NCI-H128 (cell line): ENCODE data around the gene FLNC.

Experiments
- DNase-seq: peaks from one replicate; lab custom pipeline; 2025; ENCODE audit not compliant: unreplicated experiment; lab: John Stamatoyannopoulos, UW

The FLNC gene

GRCh38 chr7:128830231-128831177 is at the start of gene FLNC:
Gene FLNC (plus strand): TSS chr7:128830406. CDS start chr7:128830638, 232 bp downstream.
- no peak for DNase-seq

DNA sequence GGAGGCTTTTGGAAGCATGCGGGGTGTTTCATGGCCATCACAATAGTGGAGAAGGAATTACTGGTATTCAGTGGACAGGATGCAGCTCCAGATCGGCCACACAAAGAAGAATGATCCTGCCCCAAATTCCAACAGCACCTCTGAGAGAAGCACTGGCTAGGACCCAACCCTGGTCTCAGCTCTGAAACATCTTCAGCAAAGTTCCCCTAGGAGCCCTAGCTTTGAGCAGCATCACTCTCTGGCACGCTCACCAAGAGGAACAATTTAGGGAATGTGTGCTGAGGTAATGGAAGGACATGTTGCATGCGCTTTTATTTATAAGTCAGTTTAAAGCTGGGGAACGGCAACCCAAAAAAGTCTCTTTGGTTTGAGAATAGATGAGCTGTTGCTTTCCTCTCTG is 49.1 kb upstream of the FLNC start:
- DNase-seq: no peak

DNA sequence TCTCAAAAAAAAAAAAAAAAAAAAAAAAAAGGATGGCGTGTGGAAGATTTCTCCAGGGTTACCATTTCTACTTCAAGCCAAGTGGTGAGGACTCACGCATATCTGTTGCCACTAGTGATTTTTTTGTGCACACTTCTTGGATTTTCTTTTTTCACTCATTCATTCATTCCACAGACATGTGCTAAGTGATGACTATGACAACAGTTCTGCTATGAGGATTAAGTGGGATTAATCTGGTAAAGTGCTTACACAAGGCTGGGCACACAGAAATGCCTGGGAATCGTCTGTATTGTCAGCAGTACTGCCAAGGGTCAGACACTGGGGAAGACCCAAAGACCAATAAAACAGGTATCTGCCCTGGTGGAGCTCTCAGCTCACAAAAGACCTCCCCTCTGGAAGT is 48.4 kb upstream of the FLNC start:
- no peak for DNase-seq

DNA sequence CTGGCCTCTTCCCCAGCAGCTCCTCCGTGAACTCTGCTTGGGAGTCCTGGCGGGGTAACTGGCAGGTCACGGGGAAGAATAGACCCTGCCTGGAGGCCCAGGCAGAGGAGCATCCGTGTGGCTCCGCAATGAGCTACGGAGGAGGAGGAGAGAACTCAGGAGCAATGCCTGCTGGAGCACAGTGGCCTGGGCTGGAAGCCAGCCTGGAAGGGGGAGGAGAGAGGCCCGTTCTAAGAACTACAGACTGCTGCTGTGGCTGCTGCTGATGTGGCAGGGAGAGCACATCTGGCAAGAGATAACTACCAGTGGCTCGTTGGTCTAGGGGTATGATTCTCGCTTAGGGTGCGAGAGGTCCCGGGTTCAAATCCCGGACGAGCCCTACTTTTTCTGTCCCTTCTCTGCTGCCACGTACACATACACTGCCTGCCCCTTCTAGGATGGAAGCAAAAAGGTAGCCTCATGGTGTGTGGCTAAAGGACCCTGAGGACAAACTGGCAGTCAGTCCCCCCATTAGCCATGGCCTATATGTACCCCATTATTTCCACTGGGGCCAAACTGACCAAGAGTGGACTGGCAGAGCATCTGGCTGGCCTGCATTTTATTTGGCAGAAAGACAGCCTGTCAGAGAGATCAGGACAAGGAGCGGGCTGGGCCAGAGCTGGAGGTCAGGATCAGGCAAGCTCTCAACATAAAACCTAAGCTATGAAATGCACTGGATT is 46.9 kb upstream of the FLNC start:
- DNase-seq: no peak

GRCh38 chr7:128785738-128786137 is 44.5 kb upstream of the FLNC start:
- no peak for DNase-seq

- no peak for DNase-seq
Observed at GRCh38 chr7:128788446-128789412, 41.5 kb upstream of the FLNC start.

DNA sequence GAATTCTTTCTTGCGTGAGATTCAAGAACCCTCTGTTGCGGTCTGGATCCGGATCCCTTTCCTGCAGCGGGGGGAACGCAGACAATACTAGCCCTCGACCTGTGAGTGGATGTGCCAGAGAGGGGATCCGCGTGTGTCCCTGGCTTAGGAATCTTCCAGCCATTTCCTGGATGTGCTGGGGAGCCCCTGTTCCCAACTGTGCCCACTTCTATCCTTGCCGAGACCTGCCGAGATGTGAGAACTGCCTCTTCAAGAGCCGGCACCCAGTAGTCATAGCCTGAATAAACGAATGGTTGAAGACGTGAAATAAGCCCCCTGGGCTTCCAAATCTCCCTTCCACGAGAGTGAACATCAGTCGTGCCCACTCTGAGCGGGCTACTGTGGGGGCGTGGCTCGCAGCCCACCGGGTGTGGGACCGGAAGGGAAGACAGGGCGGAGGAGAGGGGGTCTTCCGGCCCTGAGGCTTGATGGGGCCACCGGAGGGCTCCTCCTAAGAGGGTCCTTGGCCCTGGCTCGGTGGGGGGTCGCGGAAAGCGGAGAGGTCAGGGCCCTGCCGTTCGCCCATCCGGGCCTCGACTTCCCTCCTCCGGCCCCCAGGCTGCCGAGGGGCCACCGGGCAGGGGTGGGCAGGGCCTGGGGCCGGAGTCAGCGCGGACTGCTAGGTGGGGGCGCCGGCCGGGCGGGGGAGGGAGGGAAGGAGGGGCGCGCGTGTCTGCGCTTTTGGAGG is 39.7 kb upstream of the FLNC start:
- no peak for DNase-seq

GRCh38 chr7:128791121-128791971 is 38.9 kb upstream of the FLNC start, which contains the start of gene CCDC136:
Gene CCDC136 (plus strand): TSS chr7:128791968. CDS start chr7:128792412, 444 bp downstream.
- DNase-seq: peak; percentile 8

DNA sequence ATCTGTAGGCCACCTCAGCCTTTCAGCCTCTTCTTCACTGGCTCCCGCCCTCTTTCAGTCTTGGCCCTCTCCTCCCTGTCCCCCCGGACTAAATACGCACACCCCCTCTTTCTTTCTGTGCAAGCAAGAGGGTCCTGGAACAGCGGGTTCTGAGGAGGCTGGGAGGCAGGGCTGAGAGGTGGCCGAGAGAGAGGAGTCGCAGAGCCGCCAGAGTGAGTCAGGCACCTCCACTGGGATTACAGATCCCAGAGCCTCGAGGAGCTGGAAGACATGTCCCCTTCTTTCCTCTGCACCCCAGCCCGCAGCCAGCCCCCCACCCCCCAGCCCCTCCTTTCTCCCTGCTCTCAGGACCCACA is 38.3 kb upstream of the FLNC start:
- DNase-seq: no peak

GRCh38 chr7:128792471-128793180 is 37.6 kb upstream of the FLNC start:
- DNase-seq: no peak

DNA sequence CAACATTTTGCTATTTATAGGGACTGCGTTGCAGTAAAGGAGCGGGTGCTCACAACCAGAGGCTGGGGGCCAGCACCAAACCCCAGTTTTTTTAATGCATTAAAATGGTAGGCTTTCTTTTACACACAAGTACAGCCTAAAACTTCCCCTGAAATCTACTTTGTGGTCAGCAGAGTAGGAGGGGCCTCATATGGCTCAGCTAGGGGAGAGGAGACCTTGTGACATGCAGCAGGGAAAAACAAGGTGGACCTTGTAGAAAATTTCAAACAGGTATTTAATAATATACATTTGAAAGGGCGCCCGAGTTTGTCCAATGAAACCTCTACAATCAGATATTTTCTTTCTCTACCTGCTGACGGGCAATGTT is 37.0 kb upstream of the FLNC start:
- no peak for DNase-seq

DNA sequence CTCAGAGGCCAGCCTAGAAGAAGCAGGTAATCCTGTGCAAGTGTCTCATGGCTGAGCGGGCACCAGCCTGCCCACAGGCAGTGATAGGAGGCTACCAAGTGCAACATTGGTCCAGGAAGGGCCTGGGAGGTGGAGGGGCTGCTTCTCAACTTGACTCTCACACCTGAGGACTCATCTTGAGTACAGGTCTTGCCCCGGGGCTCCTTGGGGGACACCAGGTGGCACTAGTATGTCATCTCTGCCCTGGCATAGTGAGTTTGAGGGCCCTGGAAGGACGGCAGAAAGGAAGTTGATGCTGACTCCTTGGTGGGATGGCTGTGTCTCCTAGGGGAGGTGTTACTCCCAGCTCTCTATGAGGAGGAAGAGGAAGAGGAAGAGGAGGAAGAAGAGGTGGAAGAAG is 36.2 kb upstream of the FLNC start:
- no peak for DNase-seq

GRCh38 chr7:128794436-128794835 is 35.8 kb upstream of the FLNC start:
- no peak for DNase-seq

- no peak for DNase-seq
Observed at GRCh38 chr7:128795129-128795528, 35.1 kb upstream of the FLNC start.

GRCh38 chr7:128796327-128796726 is 33.9 kb upstream of the FLNC start:
- no peak for DNase-seq

- DNase-seq: no peak
Observed at GRCh38 chr7:128799451-128799850, 30.8 kb upstream of the FLNC start.

DNA sequence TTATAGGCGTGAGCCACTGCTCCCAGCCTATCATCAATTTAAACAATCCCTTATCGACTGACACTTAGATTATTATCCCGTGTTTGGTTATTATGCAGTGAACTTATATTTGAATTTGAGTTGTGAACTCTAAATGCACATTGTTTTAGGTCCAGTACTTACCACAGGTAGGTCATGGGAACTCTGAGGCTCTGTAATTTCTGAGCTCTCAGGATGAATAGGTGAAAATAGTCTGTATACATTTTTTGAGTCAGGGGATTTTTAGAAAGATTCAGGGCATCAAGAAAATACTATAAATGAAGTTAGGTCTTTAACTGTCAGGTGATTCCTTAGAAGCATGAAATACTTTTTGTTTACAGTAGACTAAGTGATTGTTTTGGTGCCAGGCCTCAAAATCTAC is 29.6 kb upstream of the FLNC start:
- DNase-seq: no peak

DNA sequence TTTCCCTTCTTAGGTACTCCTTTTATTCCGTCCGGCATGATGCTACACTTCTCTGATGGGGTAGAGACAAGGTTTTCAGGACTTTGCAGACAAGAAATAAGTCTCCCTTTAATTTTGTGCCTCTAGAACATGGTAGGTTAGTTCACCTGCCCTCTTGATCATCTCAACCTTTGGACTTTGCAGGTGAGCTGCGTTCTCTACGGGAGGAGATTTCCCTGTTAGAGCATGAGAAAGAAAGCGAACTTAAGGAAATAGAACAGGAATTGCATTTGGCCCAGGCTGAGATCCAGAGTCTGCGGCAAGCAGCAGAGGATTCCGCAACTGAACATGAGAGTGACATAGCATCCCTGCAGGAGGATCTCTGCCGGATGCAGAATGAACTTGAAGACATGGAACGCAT is 29.2 kb upstream of the FLNC start:
- DNase-seq: no peak
